CD14-positive monocyte (primary cell): Measurements from ENCODE around the gene SECISBP2L. TPM values are rescaled to one million over a fixed set of nuclear protein-coding genes. Genes with fewer than 3 reads are reported as not detected.

Experiments
- DNase-seq, 3 donors: peaks; one replicate each; pipeline ENCODE4 v3.0.0-alpha.2; 2011 to 2022
- H2AFZ ChIP-seq: 2 replicates; pipeline ENCODE4 v1.6.0; 2012; ENCODE audit warnings: mild to moderate bottlenecking, low read depth, low read length, inconsistent platforms; ENCODE audit not compliant: insufficient read depth, poor library complexity, severe bottlenecking
- H3K27ac ChIP-seq, 2 donors: 1 replicate in 1 of 2; 2 replicates in 1 of 2; pipeline ENCODE4 v1.5.1; 2012 to 2013; ENCODE audit warnings: low read length in 2 of 2, control low read depth in 1 of 2, inconsistent platforms in 1 of 2, low read depth in 1 of 2, mild to moderate bottlenecking in 1 of 2
- H3K27me3 ChIP-seq, 2 donors: one replicate each; pipeline versions ENCODE4 v1.6.0 to v1.6.1; 2011 to 2013; ENCODE audit warnings: low read length in 2 of 2; ENCODE audit not compliant: control insufficient read depth in 2 of 2, insufficient read depth in 2 of 2
- H3K36me3 ChIP-seq, 2 donors: replicated peaks in 1 of 2; 1 replicate in 1 of 2; 2 replicates in 1 of 2; pipeline versions ENCODE4 v1.5.1 to v1.6.1; 2012 to 2013; ENCODE audit warnings: low read length in 2 of 2, control low read depth in 1 of 2, inconsistent platforms in 1 of 2, mild to moderate bottlenecking in 1 of 2; ENCODE audit not compliant: insufficient read depth in 2 of 2, control insufficient read depth in 1 of 2
- H3K4me1 ChIP-seq, 2 donors: 1 replicate in 1 of 2; 2 replicates in 1 of 2; pipeline versions ENCODE4 v1.5.1 to v1.6.1; 2012 to 2013; ENCODE audit warnings: low read length in 2 of 2, control low read depth in 1 of 2, inconsistent platforms in 1 of 2, mild to moderate bottlenecking in 1 of 2, moderate library complexity in 1 of 2; ENCODE audit not compliant: insufficient read depth in 2 of 2, control insufficient read depth in 1 of 2
- H3K4me2 ChIP-seq: replicated peaks from 2 replicates; pipeline ENCODE3; 2012; ENCODE audit warnings: low read length, moderate library complexity, mild to moderate bottlenecking; ENCODE audit not compliant: poor library complexity, severe bottlenecking; ENCODE audit errors: extremely low read depth
- H3K4me3 ChIP-seq, 3 experiments: fragments of 200-600 bp in 1 of 3; sonication (generic) in 1 of 3; replicated peaks in 1 of 3; 1 replicate in 2 of 3; 2 replicates in 1 of 3; pipeline ENCODE4 v1.5.1; 2011 to 2013; ENCODE audit warnings: low read length in 3 of 3, mild to moderate bottlenecking in 3 of 3, control low read depth in 2 of 3, low read depth in 2 of 3, inconsistent platforms in 1 of 3, moderate library complexity in 1 of 3
- H3K79me2 ChIP-seq: 2 replicates; pipeline ENCODE4 v1.6.0; 2012; ENCODE audit warnings: mild to moderate bottlenecking, control low read depth, inconsistent platforms, low read length, moderate library complexity; ENCODE audit not compliant: insufficient read depth
- H3K9ac ChIP-seq: 2 replicates; pipeline ENCODE4 v1.6.0; 2017; ENCODE audit warnings: low read length, mild to moderate bottlenecking; ENCODE audit not compliant: insufficient read depth, poor library complexity, severe bottlenecking
- H3K9me3 ChIP-seq, 2 donors: replicated peaks in 1 of 2; 1 replicate in 1 of 2; 2 replicates in 1 of 2; pipeline versions ENCODE4 v1.5.1 to v1.6.1; 2012 to 2013; ENCODE audit warnings: low read length in 2 of 2, control low read depth in 1 of 2; ENCODE audit not compliant: control insufficient read depth in 1 of 2, insufficient read depth in 1 of 2
- H4K20me1 ChIP-seq: 2 replicates; pipeline ENCODE4 v1.6.0; 2012; ENCODE audit warnings: mild to moderate bottlenecking, low read length, control low read depth, moderate library complexity; ENCODE audit not compliant: insufficient read depth
- H3K27ac Mint-ChIP-seq, 7 donors: one replicate each; pipeline ENCODE4 v1.8.0; 2020; ENCODE audit warnings: mild to moderate bottlenecking in 7 of 7, mixed read lengths in 7 of 7, moderate library complexity in 6 of 7, inconsistent platforms in 2 of 7
- H3K27me3 Mint-ChIP-seq, 3 donors: one replicate each; pipeline ENCODE4 v1.8.0; 2021 to 2022; ENCODE audit warnings: low read depth in 3 of 3, mild to moderate bottlenecking in 3 of 3, mixed read lengths in 3 of 3, moderate library complexity in 3 of 3, inconsistent platforms in 1 of 3
- H3K36me3 Mint-ChIP-seq, 2 donors: one replicate each; pipeline ENCODE4 v1.8.0; 2020; ENCODE audit warnings: mixed read lengths in 2 of 2, inconsistent platforms in 1 of 2, mild to moderate bottlenecking in 1 of 2
- H3K4me1 Mint-ChIP-seq: one replicate; pipeline ENCODE4 v1.8.0; 2020; ENCODE audit warnings: mild to moderate bottlenecking, mixed read lengths
- H3K4me3 Mint-ChIP-seq, 2 donors: one replicate each; pipeline ENCODE4 v1.8.0; 2020; ENCODE audit warnings: mild to moderate bottlenecking in 2 of 2, mixed read lengths in 2 of 2, moderate library complexity in 1 of 2
- H3K9me3 Mint-ChIP-seq, 7 donors: one replicate each; pipeline ENCODE4 v1.8.0; 2020 to 2022; ENCODE audit warnings: mixed read lengths in 7 of 7, mild to moderate bottlenecking in 6 of 7, moderate library complexity in 6 of 7, inconsistent platforms in 2 of 7
- WGBS: methylation state at CpG from one replicate; pipeline ENCODE4 v1.1.5; 2013; ENCODE audit warnings: missing lambda C conversion rate; ENCODE audit not compliant: insufficient coverage; 5-methylcytosine and 5-hydroxymethylcytosine counted together
- intact Hi-C, 2 donors: fragments of 100-400 bp; cut with micrococcal nuclease; formaldehyde crosslinking; loops; one replicate each; pipeline versions ENCODE4 v1.15.0 to v1.15.1; 2023
- polyA plus RNA-seq, 3 donors: library from polyadenylated mRNA; depleted of rRNA in 1 of 3; unstranded in 2 of 3; stranded (reverse) in 1 of 3; fragments of 300-500 nt in 2 of 3; fragments of >200 nt in 1 of 3; fragmentation: Illumina TruSeq in 2 of 3; gene quantifications; 1 replicate in 2 of 3; 2 replicates in 1 of 3; pipeline ENCODE4 v1.2.3, GENCODE V29; 2012 to 2021
- TF ChIP-seq, protein P1 (sequence below): fragments of 200-600 bp; IDR thresholded peaks from one replicate; pipeline ENCODE4 v1.8.0; 2022; ENCODE audit warnings: antibody characterized with exemption, mild to moderate bottlenecking

SECISBP2L gene
- polyA plus RNA-seq, 3 donors = 5.0 to 19.8 (median 9.5) TPM

GRCh38 chr15:48966595-48967301 lies 79.5 kb downstream of the SECISBP2L start:
- no peak overlapping the region for H3K4me3 Mint-ChIP-seq

GRCh38 chr15:48965972-48966371 lies 80.3 kb downstream of the SECISBP2L start:
- no peak overlapping the region for H3K27ac ChIP-seq
- H3K79me2 ChIP-seq = no peaks in the 10 kb centered on the region
- Mint-ChIP-seq H3K4me1 (peaks cover 30% of the 10 kb centered on the region), H3K4me3 (no peak overlapping the region), H3K27me3 (peaks cover 35 to 48% (median 42%) of the 10 kb centered on the region in 3 donors), H3K27ac (no peak overlapping the region), H3K9me3 (peaks cover 0 to 8% (median 0%) of the 10 kb centered on the region in 7 donors), H3K36me3 (peaks cover 0 to 3% of the 10 kb centered on the region in 2 donors)
- H3K9ac ChIP-seq = no peak overlapping the region
- intact Hi-C loops = no loop called here
- no peak overlapping the region for H3K4me3 ChIP-seq
- H3K4me1 ChIP-seq = peaks cover 22 to 24% of the 10 kb centered on the region in 2 donors
- no peak for DNase-seq
- H4K20me1 ChIP-seq = no peaks in the 10 kb centered on the region
- H3K27me3 ChIP-seq = peaks cover 29 to 39% of the 10 kb centered on the region in 2 donors
- H3K4me2 ChIP-seq = no peak overlapping the region
- H2AFZ ChIP-seq = no peak overlapping the region
- TF ChIP-seq, protein P1, sequence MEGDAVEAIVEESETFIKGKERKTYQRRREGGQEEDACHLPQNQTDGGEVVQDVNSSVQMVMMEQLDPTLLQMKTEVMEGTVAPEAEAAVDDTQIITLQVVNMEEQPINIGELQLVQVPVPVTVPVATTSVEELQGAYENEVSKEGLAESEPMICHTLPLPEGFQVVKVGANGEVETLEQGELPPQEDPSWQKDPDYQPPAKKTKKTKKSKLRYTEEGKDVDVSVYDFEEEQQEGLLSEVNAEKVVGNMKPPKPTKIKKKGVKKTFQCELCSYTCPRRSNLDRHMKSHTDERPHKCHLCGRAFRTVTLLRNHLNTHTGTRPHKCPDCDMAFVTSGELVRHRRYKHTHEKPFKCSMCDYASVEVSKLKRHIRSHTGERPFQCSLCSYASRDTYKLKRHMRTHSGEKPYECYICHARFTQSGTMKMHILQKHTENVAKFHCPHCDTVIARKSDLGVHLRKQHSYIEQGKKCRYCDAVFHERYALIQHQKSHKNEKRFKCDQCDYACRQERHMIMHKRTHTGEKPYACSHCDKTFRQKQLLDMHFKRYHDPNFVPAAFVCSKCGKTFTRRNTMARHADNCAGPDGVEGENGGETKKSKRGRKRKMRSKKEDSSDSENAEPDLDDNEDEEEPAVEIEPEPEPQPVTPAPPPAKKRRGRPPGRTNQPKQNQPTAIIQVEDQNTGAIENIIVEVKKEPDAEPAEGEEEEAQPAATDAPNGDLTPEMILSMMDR = no peak
- H3K36me3 ChIP-seq = no peaks in the 10 kb centered on the region
- no peaks in the 10 kb centered on the region for H3K9me3 ChIP-seq

More at GRCh38 chr15:48966595-48967301, 79.5 kb downstream of the SECISBP2L start:
- Histone ChIP-seq H3K4me2 (no peak overlapping the region), H3K36me3 (no peaks in the 10 kb centered on the region), H3K4me1 (peaks cover 22 to 24% of the 10 kb centered on the region in 2 donors), H3K9me3 (no peaks in the 10 kb centered on the region), H3K9ac (no peak overlapping the region), H4K20me1 (no peaks in the 10 kb centered on the region), H3K4me3 (no peak overlapping the region), H3K79me2 (no peaks in the 10 kb centered on the region), H2AFZ (peak overlapping the region; percentile 3), H3K27ac (no peak overlapping the region), H3K27me3 (peaks cover 29 to 36% of the 10 kb centered on the region in 2 donors)
- Mint-ChIP-seq H3K27me3 (peaks cover 35 to 44% (median 42%) of the 10 kb centered on the region in 3 donors), H3K9me3 (peaks cover 0 to 5% (median 0%) of the 10 kb centered on the region in 7 donors), H3K36me3 (peaks cover 0 to 3% of the 10 kb centered on the region in 2 donors), H3K4me1 (peaks cover 30% of the 10 kb centered on the region), H3K27ac (no peak overlapping the region)
- intact Hi-C loops = no loop called here
- WGBS = 83% methylated on average over 1 of the region's 2 CpGs
- no peak for DNase-seq
- TF ChIP-seq, protein P1 = no peak
